ENCODE results near the gene OPTC.

The OPTC gene

DNA sequence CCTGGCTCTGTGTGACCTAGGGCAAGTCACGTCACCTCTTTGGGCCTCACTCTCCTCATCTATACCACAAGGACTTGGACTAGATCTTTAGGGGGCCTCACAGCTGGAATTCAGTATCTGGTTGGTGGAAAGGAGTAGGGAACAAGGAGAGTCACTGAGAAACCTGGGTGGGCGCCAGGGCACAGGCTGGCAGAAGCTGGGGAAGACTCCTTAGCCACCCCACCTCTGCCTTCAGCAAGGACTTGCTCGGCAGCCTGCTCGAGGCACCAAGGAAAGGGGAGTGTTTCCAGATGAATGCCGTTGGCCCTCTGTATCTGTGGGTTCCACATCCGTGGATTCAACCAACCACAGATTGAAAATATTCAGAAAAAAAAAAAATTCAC, 1.2 kb upstream of the OPTC start:
- H3K27me3 ChIP-seq (ENCODE audit: insufficient read depth, low read length, poor library complexity): no peaks in the 10 kb centered on the region

DNA sequence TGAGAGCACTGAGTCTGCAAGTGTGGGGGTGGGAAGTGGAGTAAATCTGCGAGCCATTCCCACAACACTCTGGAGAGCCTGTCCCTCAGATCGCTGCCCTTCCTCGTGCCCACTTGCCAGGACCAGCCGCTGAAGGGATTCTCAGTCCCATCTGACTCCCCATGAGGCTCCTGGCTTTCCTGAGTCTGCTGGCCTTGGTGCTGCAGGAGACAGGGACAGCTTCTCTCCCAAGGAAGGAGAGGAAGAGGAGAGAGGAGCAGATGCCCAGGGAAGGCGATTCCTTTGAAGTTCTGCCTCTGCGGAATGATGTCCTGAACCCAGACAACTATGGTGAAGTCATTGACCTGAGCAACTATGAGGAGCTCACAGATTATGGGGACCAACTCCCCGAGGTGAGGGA, 1.9 kb downstream of the OPTC start:
- Histone ChIP-seq H3K27me3 (ENCODE audit: insufficient read depth, low read length, poor library complexity) (no peaks in the 10 kb centered on the region), H3K18ac (ENCODE audit: low read length) (no peak overlapping the region), H3K36me3 (ENCODE audit: control insufficient read depth, insufficient read depth, low read length) (no peaks in the 10 kb centered on the region), H3K4me3 (ENCODE audit: low read length) (no peak overlapping the region), H4K5ac (ENCODE audit: low read length) (no peak overlapping the region), H2AK5ac (ENCODE audit: low read length) (no peak overlapping the region), H3K23ac (ENCODE audit: low read length) (no peak overlapping the region), H3K27ac (ENCODE audit: low read depth, low read length) (no peak overlapping the region), H3K79me1 (ENCODE audit: low read length) (no peaks in the 10 kb centered on the region), H3K4me1 (ENCODE audit: control insufficient read depth, low read depth, low read length) (peaks cover 6% of the 10 kb centered on the region), H3K9ac (ENCODE audit: low read length) (no peak overlapping the region), H3K4me2 (ENCODE audit: low read length) (no peak overlapping the region), H2BK5ac (ENCODE audit: low read length) (no peak overlapping the region), H2BK120ac (ENCODE audit: low read depth, low read length) (no peak overlapping the region), H3K56ac (ENCODE audit: low read length) (no peak overlapping the region), H2BK15ac (replicated peaks; ENCODE audit: low read depth) (no peak overlapping the region), H3K79me2 (ENCODE audit: control insufficient read depth, insufficient read depth, low read length) (no peaks in the 10 kb centered on the region), H3K4ac (ENCODE audit: low read depth, low read length) (no peak overlapping the region), H4K8ac (ENCODE audit: low read depth, low read length) (no peak overlapping the region)
- DNase-seq: no peak
- no CpG with 5 or more reads among the region's 7 CpGs for WGBS (ENCODE audit: extremely low coverage, insufficient coverage, low lambda C conversion rate)

More for the DNA sequence above, 1.2 kb upstream of the OPTC start:
- no peak overlapping the region for H3K4ac ChIP-seq (ENCODE audit: low read depth, low read length)
- no peak overlapping the region for H2BK120ac ChIP-seq (ENCODE audit: low read depth, low read length)
- no peak overlapping the region for H2BK5ac ChIP-seq (ENCODE audit: low read length)
- no peak overlapping the region for H3K27ac ChIP-seq (ENCODE audit: low read depth, low read length)
- no peak overlapping the region for H2BK15ac ChIP-seq (replicated peaks; ENCODE audit: low read depth)
- no peak overlapping the region for H3K4me3 ChIP-seq (ENCODE audit: low read length)
- no peaks in the 10 kb centered on the region for H3K36me3 ChIP-seq (ENCODE audit: control insufficient read depth, insufficient read depth, low read length)
- no peaks in the 10 kb centered on the region for H3K79me1 ChIP-seq (ENCODE audit: low read length)
- H3K18ac ChIP-seq (ENCODE audit: low read length): no peak overlapping the region
- peaks cover 13% of the 10 kb centered on the region for H3K4me1 ChIP-seq (ENCODE audit: control insufficient read depth, low read depth, low read length)
- H2AK5ac ChIP-seq (ENCODE audit: low read length): no peak overlapping the region
- H3K79me2 ChIP-seq (ENCODE audit: control insufficient read depth, insufficient read depth, low read length): no peaks in the 10 kb centered on the region
- no peak overlapping the region for H3K23ac ChIP-seq (ENCODE audit: low read length)
- WGBS (ENCODE audit: extremely low coverage, insufficient coverage, low lambda C conversion rate): no CpG with 5 or more reads among the region's 6 CpGs
- H3K4me2 ChIP-seq (ENCODE audit: low read length): no peak overlapping the region
- H3K9ac ChIP-seq (ENCODE audit: low read length): no peak overlapping the region
- DNase-seq: no peak
- H3K56ac ChIP-seq (ENCODE audit: low read length): no peak overlapping the region
- no peak overlapping the region for H4K8ac ChIP-seq (ENCODE audit: low read depth, low read length)
- no peak overlapping the region for H4K5ac ChIP-seq (ENCODE audit: low read length)

DNA sequence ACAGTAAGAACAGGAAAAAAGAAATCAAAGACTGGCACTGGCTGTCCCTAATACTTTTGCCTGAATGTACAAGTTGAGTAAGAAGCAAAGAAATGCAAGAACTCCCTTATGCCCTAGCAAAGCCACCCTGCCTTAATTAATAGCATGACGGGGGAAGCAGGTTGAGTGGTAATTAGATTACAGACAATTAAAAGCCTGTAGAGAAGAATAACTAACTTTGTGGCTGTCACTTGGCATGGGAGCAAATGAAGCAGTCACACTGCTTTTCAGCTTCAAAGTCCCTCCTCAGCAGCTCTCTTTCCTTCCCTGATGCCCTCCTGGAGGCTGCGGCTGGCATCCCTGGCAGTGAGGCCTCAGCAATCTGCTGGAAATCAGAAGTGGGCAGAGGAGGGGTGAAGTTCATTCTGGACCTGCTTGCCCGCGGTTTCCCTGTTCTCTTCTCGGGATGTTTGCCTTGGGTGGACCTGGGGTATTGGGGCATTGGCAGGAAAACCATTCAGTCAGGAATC, 3.4 kb downstream of the OPTC start:
- Histone ChIP-seq H3K36me3 (ENCODE audit: control insufficient read depth, insufficient read depth, low read length) (no peaks in the 10 kb centered on the region), H2AK5ac (ENCODE audit: low read length) (no peak overlapping the region), H3K79me1 (ENCODE audit: low read length) (no peaks in the 10 kb centered on the region), H3K27ac (ENCODE audit: low read depth, low read length) (no peak overlapping the region), H3K4me2 (ENCODE audit: low read length) (no peak overlapping the region), H3K79me2 (ENCODE audit: control insufficient read depth, insufficient read depth, low read length) (no peaks in the 10 kb centered on the region), H3K56ac (ENCODE audit: low read length) (no peak overlapping the region), H4K5ac (ENCODE audit: low read length) (no peak overlapping the region), H2BK5ac (ENCODE audit: low read length) (no peak overlapping the region), H3K9ac (ENCODE audit: low read length) (no peak overlapping the region), H3K4me1 (ENCODE audit: control insufficient read depth, low read depth, low read length) (no peaks in the 10 kb centered on the region), H3K23ac (ENCODE audit: low read length) (no peak overlapping the region), H3K4ac (ENCODE audit: low read depth, low read length) (no peak overlapping the region), H3K27me3 (ENCODE audit: insufficient read depth, low read length, poor library complexity) (no peaks in the 10 kb centered on the region), H2BK15ac (replicated peaks; ENCODE audit: low read depth) (no peak overlapping the region), H4K8ac (ENCODE audit: low read depth, low read length) (no peak overlapping the region), H3K18ac (ENCODE audit: low read length) (no peak overlapping the region), H2BK120ac (ENCODE audit: low read depth, low read length) (no peak overlapping the region), H3K4me3 (ENCODE audit: low read length) (no peak overlapping the region)
- no peak for DNase-seq
- WGBS (ENCODE audit: extremely low coverage, insufficient coverage, low lambda C conversion rate): no CpG with 5 or more reads among the region's 5 CpGs

DNA sequence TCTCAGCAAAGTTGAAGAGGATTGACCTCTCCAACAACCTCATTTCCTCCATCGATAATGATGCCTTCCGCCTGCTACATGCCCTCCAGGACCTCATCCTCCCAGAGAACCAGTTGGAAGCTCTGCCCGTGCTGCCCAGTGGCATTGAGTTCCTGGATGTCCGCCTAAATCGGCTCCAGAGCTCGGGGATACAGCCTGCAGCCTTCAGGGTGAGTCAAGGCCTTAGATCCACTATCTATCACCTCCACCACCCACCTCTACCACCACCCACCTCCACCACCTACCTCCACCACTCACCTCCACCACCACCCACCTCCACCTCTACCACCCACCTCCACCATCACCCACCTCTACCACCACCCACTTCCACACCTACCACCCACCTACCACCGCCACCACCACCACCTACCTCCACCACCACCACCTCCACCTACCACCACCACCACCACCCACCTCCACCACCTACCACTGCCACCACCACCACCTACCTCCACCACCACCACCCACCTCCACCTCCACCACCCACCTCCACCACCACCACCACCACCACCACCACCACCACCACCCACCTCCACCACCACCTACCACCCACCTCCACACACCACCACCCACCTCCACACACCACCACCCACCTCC, 5.8 kb downstream of the OPTC start:
- no CpG with 5 or more reads among the region's 7 CpGs for WGBS (ENCODE audit: extremely low coverage, insufficient coverage, low lambda C conversion rate)
- no peak overlapping the region for H3K18ac ChIP-seq (ENCODE audit: low read length)
- no peak for DNase-seq

DNA sequence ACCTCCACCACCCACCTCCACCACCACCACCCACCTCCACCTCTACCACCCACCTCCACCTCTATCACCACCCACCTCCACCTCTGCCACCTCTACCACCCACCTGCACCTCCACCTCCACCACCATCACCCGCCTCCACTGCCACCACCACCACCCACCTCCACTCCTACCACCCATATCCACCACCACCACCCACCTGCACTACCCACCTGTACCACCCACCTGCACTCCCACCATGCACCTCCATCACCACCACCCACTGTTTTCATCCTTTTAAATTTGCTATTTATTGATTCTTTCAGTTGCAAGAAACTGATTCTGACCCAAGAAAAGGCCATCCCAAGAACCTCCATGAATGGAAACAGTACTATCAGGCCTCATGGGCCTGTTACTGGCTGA, 6.3 kb downstream of the OPTC start:
- Histone ChIP-seq H2AK5ac (ENCODE audit: low read length) (no peak overlapping the region), H2BK15ac (replicated peaks; ENCODE audit: low read depth) (no peak overlapping the region), H3K4me3 (ENCODE audit: low read length) (no peak overlapping the region), H4K8ac (ENCODE audit: low read depth, low read length) (no peak overlapping the region), H3K79me2 (ENCODE audit: control insufficient read depth, insufficient read depth, low read length) (no peaks in the 10 kb centered on the region), H3K23ac (ENCODE audit: low read length) (no peak overlapping the region), H3K9ac (ENCODE audit: low read length) (no peak overlapping the region), H3K27ac (ENCODE audit: low read depth, low read length) (no peak overlapping the region), H3K36me3 (ENCODE audit: control insufficient read depth, insufficient read depth, low read length) (no peaks in the 10 kb centered on the region), H3K4me2 (ENCODE audit: low read length) (no peak overlapping the region), H3K4ac (ENCODE audit: low read depth, low read length) (no peak overlapping the region), H3K27me3 (ENCODE audit: insufficient read depth, low read length, poor library complexity) (no peaks in the 10 kb centered on the region), H3K4me1 (ENCODE audit: control insufficient read depth, low read depth, low read length) (peaks cover 2% of the 10 kb centered on the region), H3K56ac (ENCODE audit: low read length) (no peak overlapping the region), H2BK5ac (ENCODE audit: low read length) (no peak overlapping the region), H3K79me1 (ENCODE audit: low read length) (no peaks in the 10 kb centered on the region), H3K18ac (ENCODE audit: low read length) (no peak overlapping the region), H2BK120ac (ENCODE audit: low read depth, low read length) (no peak overlapping the region), H4K5ac (ENCODE audit: low read length) (no peak overlapping the region)
- no peak for DNase-seq
- WGBS (ENCODE audit: extremely low coverage, insufficient coverage, low lambda C conversion rate): no CpG with 5 or more reads among the region's 1 CpG

More for the DNA sequence above, 5.8 kb downstream of the OPTC start:
- H3K79me2 ChIP-seq (ENCODE audit: control insufficient read depth, insufficient read depth, low read length): no peaks in the 10 kb centered on the region
- no peaks in the 10 kb centered on the region for H3K36me3 ChIP-seq (ENCODE audit: control insufficient read depth, insufficient read depth, low read length)
- no peak overlapping the region for H3K4me3 ChIP-seq (ENCODE audit: low read length)
- no peak overlapping the region for H2BK15ac ChIP-seq (replicated peaks; ENCODE audit: low read depth)
- no peak overlapping the region for H3K23ac ChIP-seq (ENCODE audit: low read length)
- no peak overlapping the region for H2BK120ac ChIP-seq (ENCODE audit: low read depth, low read length)
- no peak overlapping the region for H3K27ac ChIP-seq (ENCODE audit: low read depth, low read length)
- no peak overlapping the region for H4K8ac ChIP-seq (ENCODE audit: low read depth, low read length)
- no peaks in the 10 kb centered on the region for H3K4me1 ChIP-seq (ENCODE audit: control insufficient read depth, low read depth, low read length)
- H4K5ac ChIP-seq (ENCODE audit: low read length): no peak overlapping the region
- H3K27me3 ChIP-seq (ENCODE audit: insufficient read depth, low read length, poor library complexity): no peaks in the 10 kb centered on the region
- H3K56ac ChIP-seq (ENCODE audit: low read length): no peak overlapping the region
- no peak overlapping the region for H3K4me2 ChIP-seq (ENCODE audit: low read length)
- H3K9ac ChIP-seq (ENCODE audit: low read length): no peak overlapping the region
- H2BK5ac ChIP-seq (ENCODE audit: low read length): no peak overlapping the region
- H3K79me1 ChIP-seq (ENCODE audit: low read length): no peaks in the 10 kb centered on the region
- H2AK5ac ChIP-seq (ENCODE audit: low read length): no peak overlapping the region
- H3K4ac ChIP-seq (ENCODE audit: low read depth, low read length): no peak overlapping the region

DNA sequence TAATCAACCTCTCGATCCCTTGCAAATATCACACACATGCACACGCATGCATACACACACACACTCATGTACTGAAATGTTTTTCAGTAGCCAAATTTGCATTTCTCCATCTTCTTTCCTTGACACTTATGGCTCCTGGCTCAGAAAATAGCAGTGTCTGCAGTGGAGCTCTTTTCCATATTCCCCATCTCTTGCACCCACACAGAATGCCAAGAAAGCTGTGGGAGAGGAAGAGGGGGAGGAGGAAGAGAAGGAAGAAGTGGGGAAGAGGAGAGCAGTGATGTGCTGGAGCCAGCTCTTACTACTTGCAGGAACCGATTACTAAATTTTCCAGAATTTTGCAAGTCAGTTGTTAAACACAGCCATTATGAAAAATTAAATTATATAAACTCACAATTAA, 9.9 kb downstream of the OPTC start:
- H3K4ac ChIP-seq (ENCODE audit: low read depth, low read length): no peak overlapping the region
- H4K5ac ChIP-seq (ENCODE audit: low read length): no peak overlapping the region
- no peak overlapping the region for H3K27ac ChIP-seq (ENCODE audit: low read depth, low read length)
- no peak for DNase-seq
- H3K27me3 ChIP-seq (ENCODE audit: insufficient read depth, low read length, poor library complexity): no peaks in the 10 kb centered on the region
- WGBS (ENCODE audit: extremely low coverage, insufficient coverage, low lambda C conversion rate): no CpG with 5 or more reads among the region's 3 CpGs
- H2BK5ac ChIP-seq (ENCODE audit: low read length): no peak overlapping the region
- H3K4me2 ChIP-seq (ENCODE audit: low read length): no peak overlapping the region
- H2BK120ac ChIP-seq (ENCODE audit: low read depth, low read length): no peak overlapping the region
- H3K4me1 ChIP-seq (ENCODE audit: control insufficient read depth, low read depth, low read length): peaks cover 6% of the 10 kb centered on the region
- H2AK5ac ChIP-seq (ENCODE audit: low read length): no peak overlapping the region
- no peak overlapping the region for H3K56ac ChIP-seq (ENCODE audit: low read length)
- no peak overlapping the region for H3K23ac ChIP-seq (ENCODE audit: low read length)
- H3K79me2 ChIP-seq (ENCODE audit: control insufficient read depth, insufficient read depth, low read length): no peaks in the 10 kb centered on the region
- H2BK15ac ChIP-seq (replicated peaks; ENCODE audit: low read depth): no peak overlapping the region
- no peak overlapping the region for H3K9ac ChIP-seq (ENCODE audit: low read length)
- H3K4me3 ChIP-seq (ENCODE audit: low read length): no peak overlapping the region
- no peak overlapping the region for H4K8ac ChIP-seq (ENCODE audit: low read depth, low read length)
- no peaks in the 10 kb centered on the region for H3K79me1 ChIP-seq (ENCODE audit: low read length)
- no peak overlapping the region for H3K18ac ChIP-seq (ENCODE audit: low read length)
- no peaks in the 10 kb centered on the region for H3K36me3 ChIP-seq (ENCODE audit: control insufficient read depth, insufficient read depth, low read length)
